Erythroblast (primary cell): ENCODE data around the gene MAP3K4.

ENCODE experiments used
- GATA1 ChIP-seq: IDR thresholded peaks from 2 replicates; pipeline ENCODE4 v1.6.1; 2011; ENCODE audit warnings: low read depth, mild to moderate bottlenecking, control low read depth, low read length, moderate library complexity
- POLR2A ChIP-seq: IDR thresholded peaks from 2 replicates; pipeline ENCODE4 v1.6.1; 2011; ENCODE audit warnings: mild to moderate bottlenecking, low read length

GRCh38 chr6:161027385-161027784, 35.8 kb downstream of the MAP3K4 start:
- TF ChIP-seq POLR2A (no peak), GATA1 (no peak)
